GM19099 (cell line): ENCODE results near the gene MTERF1.

Experiments
- POLR2A ChIP-seq: IDR thresholded peaks from 3 replicates; pipeline ENCODE4 v1.6.1; 2011; ENCODE audit warnings: low read depth; ENCODE audit not compliant: insufficient read length; ENCODE audit errors: extremely low read depth

Gene MTERF1

GRCh38 chr7:91880413-91881241, at the start of gene MTERF1:
TSS of gene MTERF1 (minus strand) at chr7:91880702. CDS start at chr7:91880083, 619 bp downstream.
- peak; percentile 92 for TF ChIP-seq POLR2A

GRCh38 chr7:91929463-91929862, 49.0 kb upstream of the MTERF1 start:
- no peak for TF ChIP-seq POLR2A

GRCh38 chr7:91927912-91928311, 47.4 kb upstream of the MTERF1 start:
- no peak for TF ChIP-seq POLR2A

- TF ChIP-seq POLR2A: no peak
Observed at GRCh38 chr7:91922857-91923256, 42.4 kb upstream of the MTERF1 start.

GRCh38 chr7:91918356-91918755, 37.9 kb upstream of the MTERF1 start:
- no peak for TF ChIP-seq POLR2A

- TF ChIP-seq POLR2A: no peak
Observed at GRCh38 chr7:91916051-91916440, 35.5 kb upstream of the MTERF1 start.

GRCh38 chr7:91915401-91916050, 35.0 kb upstream of the MTERF1 start:
- no peak for TF ChIP-seq POLR2A

GRCh38 chr7:91913612-91914011, 33.1 kb upstream of the MTERF1 start:
- TF ChIP-seq POLR2A: no peak

GRCh38 chr7:91912494-91912893, 32.0 kb upstream of the MTERF1 start:
- no peak for TF ChIP-seq POLR2A

GRCh38 chr7:91911121-91911520, 30.6 kb upstream of the MTERF1 start:
- no peak for TF ChIP-seq POLR2A

- no peak for TF ChIP-seq POLR2A
Observed at GRCh38 chr7:91910171-91910570, 29.7 kb upstream of the MTERF1 start.

GRCh38 chr7:91899563-91899962, 19.1 kb upstream of the MTERF1 start:
- no peak for TF ChIP-seq POLR2A

- TF ChIP-seq POLR2A: no peak
Observed at GRCh38 chr7:91898240-91898992, 17.9 kb upstream of the MTERF1 start.

GRCh38 chr7:91894781-91895480, 14.4 kb upstream of the MTERF1 start:
- TF ChIP-seq POLR2A: no peak

- no peak for TF ChIP-seq POLR2A
Observed at GRCh38 chr7:91892821-91893340, 12.4 kb upstream of the MTERF1 start.
